H9 (cell line): ENCODE results near the gene KRR1. TPM values are rescaled to one million over a fixed set of nuclear protein-coding genes. Genes with fewer than 3 reads are reported as not detected.
A peak's percentile ranks its signal among the peaks of the same experiment; 100 is the strongest.

ENCODE experiments used
- DNase-seq: peaks from one replicate; pipeline ENCODE4 v3.0.0-alpha.2; 2017
- H2AFZ ChIP-seq: one replicate; pipeline ENCODE4 v1.6.1; 2013; ENCODE audit warnings: mild to moderate bottlenecking, low read length, control low read depth, moderate library complexity
- H2AK5ac ChIP-seq: 2 replicates; pipeline ENCODE4 v1.6.1; 2013; ENCODE audit warnings: low read length, control low read depth, mixed read lengths; ENCODE audit not compliant: insufficient read length
- H2BK120ac ChIP-seq: one replicate; pipeline ENCODE4 v1.6.1; 2013; ENCODE audit warnings: low read depth, mild to moderate bottlenecking, low read length, control low read depth, inconsistent platforms; ENCODE audit not compliant: poor library complexity, severe bottlenecking
- H2BK12ac ChIP-seq: 2 replicates; pipeline ENCODE4 v1.6.1; 2013; ENCODE audit warnings: low read length, control low read depth, mixed read lengths, low read depth; ENCODE audit not compliant: insufficient read length
- H2BK15ac ChIP-seq: 2 replicates; pipeline ENCODE4 v1.6.1; 2013; ENCODE audit warnings: low read depth, low read length, control low read depth
- H2BK20ac ChIP-seq: one replicate; pipeline ENCODE4 v1.6.1; 2013; ENCODE audit warnings: low read depth, mild to moderate bottlenecking, low read length, control low read depth, inconsistent platforms; ENCODE audit not compliant: poor library complexity, severe bottlenecking
- H2BK5ac ChIP-seq: 2 replicates; pipeline ENCODE4 v1.6.1; 2013; ENCODE audit warnings: low read length, control low read depth, mixed read lengths; ENCODE audit not compliant: insufficient read length
- H3K14ac ChIP-seq: 2 replicates; pipeline ENCODE4 v1.6.1; 2013; ENCODE audit warnings: low read length, control low read depth; ENCODE audit not compliant: insufficient read depth
- H3K18ac ChIP-seq: 2 replicates; pipeline ENCODE4 v1.6.1; 2013; ENCODE audit warnings: low read depth, mild to moderate bottlenecking, mixed read lengths, low read length, control low read depth; ENCODE audit not compliant: insufficient read length
- H3K23ac ChIP-seq: 2 replicates; pipeline ENCODE4 v1.6.1; 2013; ENCODE audit warnings: low read length, control low read depth, mixed read lengths, low read depth; ENCODE audit not compliant: insufficient read length
- H3K23me2 ChIP-seq: 2 replicates; pipeline ENCODE4 v1.6.1; 2013; ENCODE audit warnings: low read depth, mild to moderate bottlenecking, mixed read lengths, low read length, control low read depth; ENCODE audit not compliant: insufficient read length, poor library complexity, severe bottlenecking
- H3K27ac ChIP-seq: 2 replicates; pipeline ENCODE4 v1.5.1; 2013; ENCODE audit warnings: low read length, control low read depth, mixed read lengths, low read depth; ENCODE audit not compliant: insufficient read length
- H3K27me3 ChIP-seq: 2 replicates; pipeline ENCODE4 v1.6.1; 2013; ENCODE audit warnings: low read length, control low read depth, inconsistent platforms; ENCODE audit not compliant: insufficient read depth
- H3K4ac ChIP-seq: 2 replicates; pipeline ENCODE4 v1.6.1; 2013; ENCODE audit warnings: low read depth, mild to moderate bottlenecking, control low read depth, inconsistent platforms, low read length, moderate library complexity
- H3K4me1 ChIP-seq: 2 replicates; pipeline ENCODE4 v1.6.1; 2013; ENCODE audit warnings: low read length, control low read depth, inconsistent platforms; ENCODE audit not compliant: insufficient read depth
- H3K4me2 ChIP-seq: 2 replicates; pipeline ENCODE4 v1.6.1; 2013; ENCODE audit warnings: low read length, control low read depth, mixed read lengths; ENCODE audit not compliant: insufficient read length, insufficient read depth
- H3K56ac ChIP-seq: 2 replicates; pipeline ENCODE4 v1.6.1; 2013; ENCODE audit warnings: low read depth, mild to moderate bottlenecking, mixed read lengths, low read length, control low read depth; ENCODE audit not compliant: insufficient read length
- H3K79me1 ChIP-seq: 2 replicates; pipeline ENCODE4 v1.6.1; 2013; ENCODE audit warnings: low read depth, mild to moderate bottlenecking, moderate library complexity, low read length, control low read depth, inconsistent platforms; ENCODE audit not compliant: insufficient read depth, poor library complexity, severe bottlenecking
- H3K79me2 ChIP-seq: 2 replicates; pipeline ENCODE4 v1.6.1; 2013; ENCODE audit warnings: low read length, control low read depth, inconsistent platforms; ENCODE audit not compliant: insufficient read depth
- H3K9ac ChIP-seq: 2 replicates; pipeline ENCODE4 v1.6.1; 2013; ENCODE audit warnings: low read length, control low read depth, mixed read lengths; ENCODE audit not compliant: insufficient read length; ENCODE audit errors: extremely low read depth
- H3K9me3 ChIP-seq: one replicate; pipeline ENCODE4 v1.6.1; 2013; ENCODE audit warnings: low read depth, low read length, inconsistent platforms; ENCODE audit not compliant: control insufficient read depth
- H3T11ph ChIP-seq: one replicate; pipeline ENCODE4 v1.6.1; 2013; ENCODE audit warnings: mild to moderate bottlenecking, low read length, control low read depth, inconsistent platforms
- H4K20me1 ChIP-seq: one replicate; pipeline ENCODE4 v1.6.1; 2013; ENCODE audit not compliant: control insufficient read depth, insufficient read length, insufficient read depth
- H4K5ac ChIP-seq: 2 replicates; pipeline ENCODE4 v1.6.1; 2013; ENCODE audit warnings: low read depth, mild to moderate bottlenecking, mixed read lengths, low read length, control low read depth; ENCODE audit not compliant: insufficient read length
- H4K8ac ChIP-seq: replicated peaks from 2 replicates; pipeline ENCODE4 v1.6.1; 2013; ENCODE audit warnings: low read length, control low read depth, mixed read lengths, low read depth; ENCODE audit not compliant: insufficient read length
- H4K91ac ChIP-seq: 2 replicates; pipeline ENCODE4 v1.6.1; 2013; ENCODE audit warnings: low read depth, mild to moderate bottlenecking, moderate library complexity, mixed read lengths, low read length, control low read depth; ENCODE audit not compliant: insufficient read length
- H3K27ac Mint-ChIP-seq, 3 experiments: 2 replicates in 2 of 3; 3 replicates in 1 of 3; pipeline ENCODE4 v1.8.0; 2020 to 2021; ENCODE audit warnings: mixed read lengths in 3 of 3, mild to moderate bottlenecking in 1 of 3, moderate library complexity in 1 of 3
- H3K27me3 Mint-ChIP-seq: 2 replicates; pipeline ENCODE4 v1.8.0; 2021; ENCODE audit warnings: low read depth, mild to moderate bottlenecking, moderate library complexity, mixed read lengths
- H3K36me3 Mint-ChIP-seq, 3 experiments: 2 replicates in 2 of 3; 3 replicates in 1 of 3; pipeline ENCODE4 v1.8.0; 2020 to 2021; ENCODE audit warnings: low read depth in 3 of 3, mixed read lengths in 3 of 3; ENCODE audit not compliant: insufficient read depth in 1 of 3
- H3K4me1 Mint-ChIP-seq, 2 experiments: 2 replicates each; pipeline ENCODE4 v1.8.0; 2020; ENCODE audit warnings: mixed read lengths in 2 of 2
- H3K4me3 Mint-ChIP-seq, 2 experiments: 2 replicates in 1 of 2; 3 replicates in 1 of 2; pipeline ENCODE4 v1.8.0; 2020 to 2021; ENCODE audit warnings: mild to moderate bottlenecking in 2 of 2, mixed read lengths in 2 of 2, moderate library complexity in 1 of 2
- H3K9me3 Mint-ChIP-seq, 2 experiments: 2 replicates in 1 of 2; 3 replicates in 1 of 2; pipeline ENCODE4 v1.8.0; 2020; ENCODE audit warnings: mild to moderate bottlenecking in 2 of 2, mixed read lengths in 2 of 2, moderate library complexity in 1 of 2
- CTCF ChIP-seq: fragments of 200-600 bp; sonication (generic); conservative IDR thresholded peaks from 3 replicates; pipeline ENCODE4 v1.8.0; 2021; ENCODE audit warnings: antibody characterized with exemption, mild to moderate bottlenecking
- WGBS: extraction: QIAGEN DNeasy Blood & Tissue Kit; methylation state at CpG from one replicate; pipeline ENCODE4 v1.1.7; 2013; ENCODE audit warnings: missing lambda C conversion rate, low lambda C conversion rate, mixed read lengths; ENCODE audit not compliant: insufficient read length; ENCODE audit errors: extremely low coverage; 5-methylcytosine and 5-hydroxymethylcytosine counted together
- total RNA-seq: library from RNA; stranded (reverse); gene quantifications from 2 replicates; pipeline ENCODE4 v1.2.1, GENCODE V29; 2021

The KRR1 gene
- total RNA-seq, 1 experiment from 2014 or later = 88.9 TPM

GRCh38 chr12:75560167-75560566 lies 48.8 kb upstream of the KRR1 start:
- H3K4me2 ChIP-seq = no peak overlapping the region
- no peak overlapping the region for H2BK120ac ChIP-seq
- H4K91ac ChIP-seq = no peak overlapping the region
- no peak overlapping the region for H3K27ac ChIP-seq
- Mint-ChIP-seq H3K36me3 (peaks cover 4 to 10% (median 4%) of the 10 kb centered on the region in 3 experiments; a peak in 6 of 7 replicates), H3K27me3 (no peaks in the 10 kb centered on the region), H3K9me3 (peaks cover 7 to 9% of the 10 kb centered on the region in 2 experiments), H3K4me3 (no peak overlapping the region), H3K4me1 (peaks cover 8 to 9% of the 10 kb centered on the region in 2 experiments), H3K27ac (no peak overlapping the region)
- H3K9me3 ChIP-seq = peaks cover 5% of the 10 kb centered on the region
- H3K23ac ChIP-seq = no peak overlapping the region
- no peak overlapping the region for H3T11ph ChIP-seq
- no peak overlapping the region for H2AFZ ChIP-seq
- no peaks in the 10 kb centered on the region for H3K4me1 ChIP-seq
- H2AK5ac ChIP-seq = no peak overlapping the region
- no CpG with 5 or more reads among the region's 2 CpGs for WGBS
- H2BK20ac ChIP-seq = no peak overlapping the region
- H3K9ac ChIP-seq = no peak overlapping the region
- no peaks in the 10 kb centered on the region for H3K79me1 ChIP-seq
- H3K23me2 ChIP-seq = no peaks in the 10 kb centered on the region
- DNase-seq = no peak
- no peak overlapping the region for H2BK15ac ChIP-seq
- peak; percentile 37; the same call in 2 of the 3 replicates for TF ChIP-seq CTCF
- no peak overlapping the region for H4K5ac ChIP-seq
- H2BK12ac ChIP-seq = no peak overlapping the region
- H3K79me2 ChIP-seq = no peaks in the 10 kb centered on the region
- H4K20me1 ChIP-seq = no peaks in the 10 kb centered on the region
- H4K8ac ChIP-seq = no peak overlapping the region
- no peak overlapping the region for H3K56ac ChIP-seq
- H2BK5ac ChIP-seq = no peak overlapping the region
- no peak overlapping the region for H3K4ac ChIP-seq
- H3K18ac ChIP-seq = no peak overlapping the region
- H3K27me3 ChIP-seq = no peaks in the 10 kb centered on the region
- H3K14ac ChIP-seq = no peak overlapping the region
